Mesenchymal stem cell (in vitro differentiated cells and primary cell): ENCODE results near the gene DPYD.

Source experiments
- DNase-seq: peaks from one replicate; pipeline ENCODE4 v3.0.0-alpha.2; 2013
- H2AFZ ChIP-seq: one replicate; pipeline ENCODE4 v1.6.1; 2013; ENCODE audit warnings: low read depth, mild to moderate bottlenecking, control low read depth, inconsistent platforms, low read length, moderate library complexity
- H2AK5ac ChIP-seq: 2 replicates; pipeline ENCODE4 v1.6.1; 2013; ENCODE audit warnings: low read length, moderate library complexity, mild to moderate bottlenecking, inconsistent platforms; ENCODE audit not compliant: severe bottlenecking
- H2BK120ac ChIP-seq: one replicate; pipeline ENCODE4 v1.6.1; 2013; ENCODE audit warnings: low read depth, mild to moderate bottlenecking, inconsistent platforms, low read length, moderate library complexity
- H2BK12ac ChIP-seq, 2 experiments: one replicate each; pipeline ENCODE4 v1.6.1; 2013; ENCODE audit warnings: inconsistent platforms in 2 of 2, low read length in 2 of 2, mild to moderate bottlenecking in 2 of 2, moderate library complexity in 2 of 2, control low read depth in 1 of 2
- H2BK15ac ChIP-seq: one replicate; pipeline ENCODE4 v1.6.1; 2013; ENCODE audit warnings: mild to moderate bottlenecking, low read depth, inconsistent platforms; ENCODE audit not compliant: poor library complexity, severe bottlenecking
- H2BK5ac ChIP-seq: 2 replicates; pipeline ENCODE4 v1.6.1; 2013; ENCODE audit warnings: low read depth, mild to moderate bottlenecking, low read length, control low read depth, inconsistent platforms; ENCODE audit not compliant: poor library complexity, severe bottlenecking
- H3K14ac ChIP-seq, 2 experiments: one replicate each; pipeline ENCODE4 v1.6.1; 2013; ENCODE audit warnings: inconsistent platforms in 2 of 2, low read length in 2 of 2, control low read depth in 1 of 2, mild to moderate bottlenecking in 1 of 2, moderate library complexity in 1 of 2
- H3K18ac ChIP-seq, 2 experiments: one replicate each; pipeline ENCODE4 v1.6.1; 2013; ENCODE audit warnings: inconsistent platforms in 2 of 2, low read length in 2 of 2, control low read depth in 1 of 2, low read depth in 1 of 2, mild to moderate bottlenecking in 1 of 2
- H3K23ac ChIP-seq, 2 experiments: one replicate each; pipeline ENCODE4 v1.6.1; 2013; ENCODE audit warnings: inconsistent platforms in 2 of 2, low read length in 2 of 2, mild to moderate bottlenecking in 2 of 2, moderate library complexity in 2 of 2, control low read depth in 1 of 2
- H3K27ac ChIP-seq: 2 replicates; pipeline ENCODE4 v1.5.1; 2013; ENCODE audit warnings: mild to moderate bottlenecking, moderate library complexity, low read length, control low read depth, inconsistent platforms; ENCODE audit not compliant: poor library complexity, severe bottlenecking
- H3K27me3 ChIP-seq, 2 experiments: 2 replicates each; pipeline versions ENCODE4 v1.6.1 to v1.7.0; 2013; ENCODE audit warnings: low read length in 2 of 2, mild to moderate bottlenecking in 2 of 2, moderate library complexity in 2 of 2, control low read depth in 1 of 2, inconsistent platforms in 1 of 2; ENCODE audit not compliant: control insufficient read depth in 1 of 2, insufficient read depth in 1 of 2
- H3K36me3 ChIP-seq, 2 experiments: 2 replicates each; pipeline versions ENCODE4 v1.6.1 to v1.7.0; 2013; ENCODE audit warnings: low read length in 2 of 2, control low read depth in 1 of 2, inconsistent platforms in 1 of 2, low read depth in 1 of 2, mild to moderate bottlenecking in 1 of 2; ENCODE audit not compliant: insufficient read depth in 2 of 2, control insufficient read depth in 1 of 2
- H3K4ac ChIP-seq, 2 experiments: one replicate each; pipeline ENCODE4 v1.6.1; 2013; ENCODE audit warnings: inconsistent platforms in 2 of 2, low read length in 2 of 2, mild to moderate bottlenecking in 2 of 2, moderate library complexity in 2 of 2, control low read depth in 1 of 2, low read depth in 1 of 2
- H3K4me1 ChIP-seq: 2 replicates; pipeline ENCODE4 v1.6.1; 2013; ENCODE audit warnings: low read depth, low read length, control low read depth; ENCODE audit not compliant: control insufficient read depth, insufficient read depth
- H3K4me2 ChIP-seq: 2 replicates; pipeline ENCODE4 v1.6.1; 2013; ENCODE audit warnings: low read length, mild to moderate bottlenecking, inconsistent platforms; ENCODE audit not compliant: poor library complexity, severe bottlenecking
- H3K4me3 ChIP-seq, 2 experiments: 2 replicates each; pipeline versions ENCODE4 v1.5.1 to v1.7.0; 2013; ENCODE audit warnings: low read length in 2 of 2, mild to moderate bottlenecking in 2 of 2, control low read depth in 1 of 2, low read depth in 1 of 2; ENCODE audit not compliant: insufficient read depth in 1 of 2
- H3K79me1 ChIP-seq: replicated peaks from 2 replicates; pipeline ENCODE4 v1.6.1; 2013; ENCODE audit warnings: mild to moderate bottlenecking, control low read depth, low read length, inconsistent platforms; ENCODE audit not compliant: poor library complexity, severe bottlenecking
- H3K9ac ChIP-seq: 2 replicates; pipeline ENCODE4 v1.7.0; 2013; ENCODE audit warnings: mild to moderate bottlenecking, low read length, moderate library complexity
- H3K9me3 ChIP-seq: 2 replicates; pipeline ENCODE4 v1.7.0; 2013; ENCODE audit warnings: mild to moderate bottlenecking, low read length; ENCODE audit not compliant: control insufficient read depth
- H4K8ac ChIP-seq: one replicate; pipeline ENCODE4 v1.6.1; 2013; ENCODE audit warnings: inconsistent platforms, mild to moderate bottlenecking, low read length, moderate library complexity
- H4K91ac ChIP-seq: one replicate; pipeline ENCODE4 v1.6.1; 2013; ENCODE audit warnings: mild to moderate bottlenecking, low read length, inconsistent platforms
- WGBS: methylation state at CpG from one replicate; pipeline ENCODE4 v1.1.7; 2013; ENCODE audit warnings: mixed read lengths; 5-methylcytosine and 5-hydroxymethylcytosine counted together

DPYD gene

DNA sequence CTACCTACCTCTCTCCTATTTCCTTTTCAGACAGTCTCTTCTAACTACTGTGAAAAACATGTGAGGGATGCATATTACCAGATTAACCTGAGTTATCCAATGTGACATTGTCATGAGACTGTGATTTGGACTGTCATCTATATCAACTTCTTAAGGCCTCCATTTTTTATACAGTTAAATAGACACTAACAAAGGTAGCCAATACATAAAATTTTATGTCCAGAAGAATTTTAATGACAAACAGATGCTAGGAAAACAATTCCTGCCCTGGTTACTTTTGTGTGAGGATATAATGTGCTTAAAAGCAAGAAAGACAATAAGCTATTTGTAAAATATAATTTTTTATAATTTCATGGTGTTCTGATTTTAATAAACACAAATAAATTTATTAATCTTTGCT lies 136.2 kb downstream of the DPYD start:
- Histone ChIP-seq H4K91ac (no peak overlapping the region), H3K14ac (no peak overlapping the region), H3K23ac (no peak overlapping the region), H3K4me1 (no peaks in the 10 kb centered on the region), H3K27ac (no peak overlapping the region), H3K9me3 (no peaks in the 10 kb centered on the region), H2AK5ac (no peak overlapping the region), H3K4me2 (no peak overlapping the region), H2BK120ac (no peak overlapping the region), H2BK15ac (no peak overlapping the region), H4K8ac (no peak overlapping the region), H3K4ac (no peak overlapping the region), H2BK12ac (no peak overlapping the region), H3K27me3 (no peaks in the 10 kb centered on the region), H3K36me3 (no peaks in the 10 kb centered on the region), H2AFZ (no peak overlapping the region), H3K9ac (no peak overlapping the region), H3K79me1 (peaks cover 1% of the 10 kb centered on the region), H3K18ac (no peak overlapping the region), H2BK5ac (no peak overlapping the region), H3K4me3 (no peak overlapping the region)
- DNase-seq = no peak

DNA sequence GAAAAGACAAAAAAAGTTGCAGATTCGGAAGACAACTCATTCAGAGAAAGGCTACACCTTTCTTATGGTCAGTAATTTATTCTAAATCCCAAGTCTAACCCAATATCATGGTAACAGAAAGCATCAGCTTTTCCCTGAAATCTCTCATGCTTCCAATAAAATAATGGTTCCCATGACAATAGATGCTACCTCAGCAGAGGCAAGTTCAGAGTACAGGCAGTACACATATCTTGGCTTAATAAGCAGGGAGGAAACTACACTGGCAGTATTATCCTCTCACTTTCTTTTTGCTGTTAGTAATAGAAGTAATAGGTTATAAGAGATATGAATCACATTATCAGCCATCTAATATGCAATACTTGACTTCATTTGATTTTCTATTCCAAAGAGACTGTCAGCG lies 137.1 kb downstream of the DPYD start:
- no peak overlapping the region for H2AK5ac ChIP-seq
- H2BK12ac ChIP-seq = no peak overlapping the region
- no peak overlapping the region for H4K8ac ChIP-seq
- no peaks in the 10 kb centered on the region for H3K9me3 ChIP-seq
- H3K4me2 ChIP-seq = no peak overlapping the region
- H2BK120ac ChIP-seq = no peak overlapping the region
- no peaks in the 10 kb centered on the region for H3K27me3 ChIP-seq
- H3K9ac ChIP-seq = no peak overlapping the region
- no peak overlapping the region for H4K91ac ChIP-seq
- H3K79me1 ChIP-seq = peaks cover 1% of the 10 kb centered on the region
- no peak overlapping the region for H3K4me3 ChIP-seq
- DNase-seq = no peak
- H3K27ac ChIP-seq = no peak overlapping the region
- 97% methylated on average over 2 of the region's 2 CpGs for WGBS
- no peak overlapping the region for H3K14ac ChIP-seq
- no peak overlapping the region for H3K23ac ChIP-seq
- no peak overlapping the region for H2BK15ac ChIP-seq
- no peak overlapping the region for H3K4ac ChIP-seq
- H2BK5ac ChIP-seq = no peak overlapping the region
- no peak overlapping the region for H3K18ac ChIP-seq
- no peaks in the 10 kb centered on the region for H3K36me3 ChIP-seq
- H2AFZ ChIP-seq = no peak overlapping the region
- H3K4me1 ChIP-seq = no peaks in the 10 kb centered on the region

DNA sequence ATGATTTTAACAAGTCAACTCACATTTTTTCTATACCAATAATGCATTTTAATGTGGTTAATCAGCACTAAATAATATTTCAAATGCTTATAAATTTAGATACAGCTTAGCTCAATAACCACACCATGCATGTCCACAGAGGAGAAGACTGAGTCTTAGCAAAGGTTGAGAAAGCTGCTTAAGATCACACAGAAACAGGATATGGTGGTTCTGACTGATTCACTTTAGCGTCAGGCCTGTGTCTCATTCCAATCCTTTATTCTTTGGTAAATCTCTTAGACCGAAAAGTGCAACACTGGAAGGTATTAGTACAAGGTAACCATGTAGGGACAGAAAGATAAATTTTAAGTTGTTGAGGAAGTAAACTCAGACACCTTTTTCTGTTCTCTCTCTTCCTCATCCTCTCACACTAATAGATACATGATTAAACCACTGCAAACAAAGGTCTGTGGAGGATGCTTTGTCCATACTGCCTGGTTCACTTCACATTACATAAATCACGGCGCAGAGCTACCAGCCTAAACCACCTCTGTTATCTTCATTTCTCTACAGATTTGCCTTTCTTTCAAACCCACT lies 139.0 kb downstream of the DPYD start:
- H2BK120ac ChIP-seq = no peak overlapping the region
- 98% methylated on average over 3 of the region's 4 CpGs for WGBS
- H4K8ac ChIP-seq = no peak overlapping the region
- H2BK5ac ChIP-seq = no peak overlapping the region
- no peaks in the 10 kb centered on the region for H3K79me1 ChIP-seq
- no peaks in the 10 kb centered on the region for H3K9me3 ChIP-seq
- no peak overlapping the region for H3K4me3 ChIP-seq
- no peak overlapping the region for H3K4me2 ChIP-seq
- H3K36me3 ChIP-seq = peaks cover 0 to 5% of the 10 kb centered on the region in 2 experiments
- H3K27ac ChIP-seq = no peak overlapping the region
- no peak overlapping the region for H2AFZ ChIP-seq
- no peak overlapping the region for H2BK15ac ChIP-seq
- H2AK5ac ChIP-seq = no peak overlapping the region
- no peak overlapping the region for H3K9ac ChIP-seq
- no peaks in the 10 kb centered on the region for H3K4me1 ChIP-seq
- no peak overlapping the region for H4K91ac ChIP-seq
- H3K23ac ChIP-seq = no peak overlapping the region
- no peak overlapping the region for H3K18ac ChIP-seq
- no peak for DNase-seq
- no peak overlapping the region for H2BK12ac ChIP-seq
- no peaks in the 10 kb centered on the region for H3K27me3 ChIP-seq
- H3K14ac ChIP-seq = no peak overlapping the region
- H3K4ac ChIP-seq = no peak overlapping the region

DNA sequence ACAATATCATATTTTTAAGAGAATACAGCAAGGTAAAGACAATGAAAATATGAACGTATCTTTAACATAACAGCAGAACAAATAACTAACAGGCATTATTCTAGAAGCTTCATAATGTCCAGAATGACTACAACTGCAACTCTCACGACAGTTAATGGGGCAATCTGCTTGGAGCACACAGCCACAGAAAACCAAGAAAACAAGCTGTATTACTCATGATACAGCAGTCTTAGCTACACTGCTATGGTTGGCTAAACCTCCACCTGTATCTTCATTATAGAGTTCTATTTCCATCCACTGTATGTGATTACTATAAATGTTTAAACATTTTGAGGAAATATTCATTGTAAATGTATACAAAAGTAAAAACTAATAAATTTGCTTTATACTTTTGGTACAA lies 139.9 kb downstream of the DPYD start:
- H2BK120ac ChIP-seq = no peak overlapping the region
- no peak overlapping the region for H4K8ac ChIP-seq
- H2AK5ac ChIP-seq = no peak overlapping the region
- no peak for DNase-seq
- no peak overlapping the region for H3K4ac ChIP-seq
- no peak overlapping the region for H3K14ac ChIP-seq
- no peak overlapping the region for H2AFZ ChIP-seq
- H2BK15ac ChIP-seq = no peak overlapping the region
- H3K4me1 ChIP-seq = no peaks in the 10 kb centered on the region
- H4K91ac ChIP-seq = no peak overlapping the region
- no peaks in the 10 kb centered on the region for H3K27me3 ChIP-seq
- H3K4me2 ChIP-seq = no peak overlapping the region
- no peak overlapping the region for H2BK5ac ChIP-seq
- no peak overlapping the region for H3K23ac ChIP-seq
- H2BK12ac ChIP-seq = no peak overlapping the region
- H3K79me1 ChIP-seq = no peaks in the 10 kb centered on the region
- no peak overlapping the region for H3K4me3 ChIP-seq
- peaks cover 0 to 10% of the 10 kb centered on the region in 2 experiments for H3K36me3 ChIP-seq
- H3K9me3 ChIP-seq = no peaks in the 10 kb centered on the region
- no peak overlapping the region for H3K9ac ChIP-seq
- no peak overlapping the region for H3K18ac ChIP-seq
- WGBS = 69% methylated on average over 2 of the region's 2 CpGs
- no peak overlapping the region for H3K27ac ChIP-seq
